ENCODE measurements around the gene PLA2G2D.

PLA2G2D gene

GRCh38 chr1:20075345-20075744 is 44.0 kb downstream of the PLA2G2D start:
- in situ Hi-C loops (cut with MboI; ENCODE audit: low pct_unique_long_range_greater_than_20kb, low sequenced_read_pairs) = no loop called here
- DNase-seq = no peak

DNA sequence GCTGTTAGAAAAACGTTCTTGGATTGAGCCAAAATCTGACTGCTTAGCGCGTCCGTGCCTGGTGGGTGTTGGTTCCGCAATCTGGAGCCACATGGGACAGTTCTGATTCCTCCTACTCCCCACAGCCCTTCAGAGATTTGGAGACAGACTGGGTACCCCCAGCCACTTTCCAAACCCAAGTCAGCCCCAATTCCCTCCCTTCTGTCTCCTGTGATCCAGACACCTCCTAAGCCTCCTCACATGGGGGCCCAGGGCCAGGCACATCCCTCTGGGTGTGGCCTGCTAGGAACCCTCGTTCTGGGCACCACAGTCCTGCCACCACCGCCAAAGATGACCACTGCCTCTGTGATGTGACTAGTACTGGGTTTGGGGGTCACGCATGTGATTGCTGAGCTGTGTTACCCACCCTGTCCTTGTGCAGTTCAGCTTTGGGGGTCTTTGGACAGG is 44.6 kb downstream of the PLA2G2D start:
- DNase-seq = no peak
- in situ Hi-C loops (cut with MboI; ENCODE audit: low pct_unique_long_range_greater_than_20kb, low sequenced_read_pairs) = no loop called here

GRCh38 chr1:20074055-20074724 is 45.1 kb downstream of the PLA2G2D start:
- in situ Hi-C loops (cut with MboI; ENCODE audit: low pct_unique_long_range_greater_than_20kb, low sequenced_read_pairs) = no loop called here
- no peak for DNase-seq

- no peak for DNase-seq
- in situ Hi-C loops (cut with MboI; ENCODE audit: low pct_unique_long_range_greater_than_20kb, low sequenced_read_pairs) = no loop called here
These were observed 46.1 kb downstream of the PLA2G2D start for GRCh38 chr1:20073256-20073655.

GRCh38 chr1:20072771-20073170 is 46.6 kb downstream of the PLA2G2D start:
- in situ Hi-C loops (cut with MboI; ENCODE audit: low pct_unique_long_range_greater_than_20kb, low sequenced_read_pairs) = no loop called here
- DNase-seq = no peak

- no peak for DNase-seq
- in situ Hi-C loops (cut with MboI; ENCODE audit: low pct_unique_long_range_greater_than_20kb, low sequenced_read_pairs) = no loop called here
These were observed 47.9 kb downstream of the PLA2G2D start for GRCh38 chr1:20071416-20071815.

DNA sequence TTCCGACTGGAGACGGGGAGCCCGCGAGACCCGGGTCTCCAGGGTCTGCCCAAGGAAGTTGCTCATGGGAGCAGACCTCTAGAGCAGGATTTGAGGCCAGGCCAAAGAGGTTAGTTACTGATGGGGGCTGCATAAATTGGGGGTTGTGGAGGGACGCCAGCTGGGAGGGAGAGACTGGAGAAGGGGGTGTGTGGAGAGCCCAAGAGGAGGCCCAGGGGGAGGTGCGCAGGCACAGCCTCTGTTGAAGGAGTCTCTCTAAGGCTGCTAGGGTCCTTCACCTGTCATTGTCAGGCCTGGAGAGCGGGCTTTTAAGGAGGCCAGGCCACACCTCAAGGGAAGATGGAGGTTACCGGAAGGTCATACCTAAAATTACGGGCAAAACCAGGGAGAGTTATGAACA is 49.0 kb downstream of the PLA2G2D start:
- no peak for DNase-seq
- in situ Hi-C loops (cut with MboI; ENCODE audit: low pct_unique_long_range_greater_than_20kb, low sequenced_read_pairs) = no loop called here

- no peak for DNase-seq
- in situ Hi-C loops (cut with MboI; ENCODE audit: low pct_unique_long_range_greater_than_20kb, low sequenced_read_pairs) = no loop called here
These were observed 49.5 kb downstream of the PLA2G2D start, which contains the start of gene PLA2G5 for GRCh38 chr1:20069874-20070273. PLA2G5 (plus strand) TSS chr1:20070194; CDS start chr1:20084831, 14,637 bp downstream.

- in situ Hi-C loops (cut with MboI; ENCODE audit: low pct_unique_long_range_greater_than_20kb, low sequenced_read_pairs) = no loop called here
- DNase-seq = no peak
These were observed 50.6 kb downstream of the PLA2G2D start for GRCh38 chr1:20068722-20069121.

DNA sequence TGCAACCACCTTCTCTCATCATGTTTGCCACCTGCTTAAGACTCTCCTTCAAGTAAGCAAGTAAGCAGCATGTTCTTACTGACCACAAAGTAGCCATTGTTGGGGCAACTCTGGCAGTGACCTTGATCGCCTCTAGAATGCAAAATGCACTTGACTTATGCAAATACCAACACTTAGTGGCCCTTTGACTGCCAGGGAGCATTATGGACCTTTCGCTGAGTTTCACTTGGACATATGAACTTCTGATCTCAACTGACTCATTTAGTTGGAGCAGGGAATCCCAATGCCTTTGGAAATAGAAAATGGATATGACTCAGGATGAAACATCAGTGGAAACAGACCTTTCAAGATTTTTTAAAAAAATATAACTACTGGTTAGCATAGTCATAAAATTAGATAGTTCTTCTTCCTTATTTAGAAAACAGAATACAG is 55.5 kb downstream of the PLA2G2D start:
- DNase-seq = no peak
- in situ Hi-C loops (cut with MboI; ENCODE audit: low pct_unique_long_range_greater_than_20kb, low sequenced_read_pairs) = no loop called here

Data from KBM-7 (cell line).